ACC112 (cell line): ENCODE data around the gene TBC1D19.

ENCODE experiments used
- H2AFZ ChIP-seq: fragments of 200-600 bp; sonication (generic); one replicate; pipeline ENCODE4 v1.6.0; 2017; ENCODE audit warnings: antibody characterized with exemption, low read length; ENCODE audit not compliant: unreplicated experiment
- H3K27ac ChIP-seq: fragments of 200-600 bp; sonication (generic); 2 replicates; pipeline ENCODE4 v1.5.1; 2014; ENCODE audit warnings: low read depth, mild to moderate bottlenecking, antibody characterized with exemption, low read length, moderate library complexity
- H3K27me3 ChIP-seq: fragments of 200-600 bp; sonication (generic); 2 replicates; pipeline ENCODE4 v1.6.1; 2014; ENCODE audit warnings: mild to moderate bottlenecking, antibody characterized with exemption, low read length, moderate library complexity, mixed read lengths; ENCODE audit not compliant: insufficient read depth
- H3K36me3 ChIP-seq: fragments of 200-600 bp; sonication (generic); 2 replicates; pipeline ENCODE4 v1.6.1; 2016; ENCODE audit warnings: mild to moderate bottlenecking, antibody characterized with exemption, low read length, moderate library complexity, mixed read lengths; ENCODE audit not compliant: insufficient read depth
- H3K4me1 ChIP-seq: fragments of 200-600 bp; sonication (generic); one replicate; pipeline ENCODE4 v1.6.1; 2016; ENCODE audit warnings: low read length, mixed read lengths; ENCODE audit not compliant: insufficient read depth, unreplicated experiment, control insufficient read depth
- H3K4me3 ChIP-seq: fragments of 200-600 bp; sonication (generic); 2 replicates; pipeline ENCODE4 v1.5.1; 2014; ENCODE audit warnings: mild to moderate bottlenecking, low read depth, low read length
- H3K79me2 ChIP-seq: fragments of 200-600 bp; sonication (generic); one replicate; pipeline ENCODE4 v1.6.0; 2016; ENCODE audit warnings: low read length; ENCODE audit not compliant: control insufficient read depth, unreplicated experiment, insufficient read depth

TBC1D19 gene

DNA sequence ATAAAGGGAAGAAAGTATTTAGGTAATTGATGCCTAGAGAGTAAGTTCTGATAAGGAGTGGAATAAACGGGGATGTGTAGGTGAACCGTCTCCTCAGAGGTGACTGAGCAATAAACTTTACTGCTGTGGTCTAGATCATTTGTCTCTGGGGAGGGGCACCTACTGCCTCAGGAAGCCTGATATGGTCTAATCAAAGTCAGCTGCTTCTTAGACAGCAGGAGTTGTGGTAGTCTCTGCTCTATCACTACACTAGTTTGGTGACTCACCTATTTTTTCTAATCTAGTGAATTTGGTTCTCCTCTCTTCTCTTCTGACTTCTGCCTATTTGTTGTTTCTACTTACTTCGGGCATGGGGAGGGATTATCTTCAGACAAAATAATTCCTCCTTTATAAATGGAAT lies 181.6 kb downstream of the TBC1D19 start:
- Histone ChIP-seq H3K36me3 (0 out of 2 replicates have a peak, but pooled peaks cover 2% of the 10 kb centered on the region), H3K79me2 (no peaks in the 10 kb centered on the region), H3K27me3 (no peaks in the 10 kb centered on the region), H3K4me1 (peaks cover 4% of the 10 kb centered on the region), H3K27ac (no peak overlapping the region), H2AFZ (no peak overlapping the region), H3K4me3 (no peak overlapping the region)

DNA sequence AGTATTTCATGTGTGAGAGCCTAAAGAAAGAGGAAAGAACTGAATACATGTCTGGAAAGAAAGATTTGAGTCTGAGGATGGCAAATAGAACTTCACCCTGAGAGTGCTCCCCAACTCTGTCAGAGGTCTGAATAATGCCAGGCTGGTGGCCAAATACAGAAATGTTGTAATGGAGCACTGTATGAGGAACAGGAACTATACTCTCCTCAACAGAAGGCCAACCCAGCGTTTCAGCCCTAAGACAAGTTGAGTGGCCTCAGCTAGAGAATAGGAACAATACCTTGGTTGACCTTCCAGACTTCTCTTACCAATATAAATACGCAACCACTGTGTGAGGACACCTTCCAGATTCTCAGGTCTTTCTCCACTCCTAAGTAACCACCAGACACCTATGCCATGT lies 182.3 kb downstream of the TBC1D19 start:
- Histone ChIP-seq H3K27me3 (no peaks in the 10 kb centered on the region), H3K79me2 (no peaks in the 10 kb centered on the region), H3K4me1 (peaks cover 4% of the 10 kb centered on the region), H3K36me3 (0 out of 2 replicates have a peak, but pooled peaks cover 3% of the 10 kb centered on the region), H3K27ac (no peak overlapping the region), H3K4me3 (no peak overlapping the region), H2AFZ (no peak overlapping the region)

DNA sequence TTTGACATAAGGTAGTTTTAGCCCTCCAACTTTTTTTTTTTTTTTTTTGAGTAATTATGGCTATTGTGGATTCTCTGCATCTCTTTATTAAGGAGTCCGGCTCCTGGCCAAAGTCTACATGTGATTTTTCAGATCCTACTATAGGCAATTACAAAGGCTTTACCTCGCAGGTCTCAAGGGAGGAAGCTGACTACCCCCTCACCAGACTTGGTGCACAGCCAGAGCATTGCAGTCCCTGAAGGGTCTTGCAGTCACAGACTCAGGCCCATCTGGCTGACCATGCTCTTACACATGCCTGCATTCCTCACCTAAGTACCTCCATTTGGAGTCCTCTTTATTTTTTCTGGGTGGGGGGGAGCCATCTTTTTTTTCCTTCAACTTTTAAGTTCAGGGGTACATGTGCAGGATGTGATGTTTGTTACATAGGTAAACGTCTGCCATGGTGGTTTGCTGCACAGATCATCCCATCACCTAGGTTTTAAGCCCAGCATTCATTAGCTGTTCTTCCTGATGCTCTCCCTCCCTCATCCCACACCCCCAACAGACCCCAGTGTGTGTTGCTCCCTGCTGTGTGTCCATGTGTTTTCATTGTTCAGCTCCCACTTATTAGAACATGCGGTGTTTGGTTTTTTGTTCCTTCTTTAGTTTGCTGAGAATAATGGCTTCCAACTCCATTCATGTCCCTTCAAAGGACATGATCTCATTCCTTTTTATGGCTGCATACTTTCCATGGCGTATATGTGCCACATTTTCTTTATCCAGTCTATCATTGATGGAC lies 188.4 kb downstream of the TBC1D19 start:
- Histone ChIP-seq H3K4me1 (no peaks in the 10 kb centered on the region), H3K79me2 (no peaks in the 10 kb centered on the region), H3K27ac (no peak overlapping the region), H2AFZ (no peak overlapping the region), H3K36me3 (peaks cover 11% of the 10 kb centered on the region), H3K4me3 (no peak overlapping the region), H3K27me3 (no peaks in the 10 kb centered on the region)

DNA sequence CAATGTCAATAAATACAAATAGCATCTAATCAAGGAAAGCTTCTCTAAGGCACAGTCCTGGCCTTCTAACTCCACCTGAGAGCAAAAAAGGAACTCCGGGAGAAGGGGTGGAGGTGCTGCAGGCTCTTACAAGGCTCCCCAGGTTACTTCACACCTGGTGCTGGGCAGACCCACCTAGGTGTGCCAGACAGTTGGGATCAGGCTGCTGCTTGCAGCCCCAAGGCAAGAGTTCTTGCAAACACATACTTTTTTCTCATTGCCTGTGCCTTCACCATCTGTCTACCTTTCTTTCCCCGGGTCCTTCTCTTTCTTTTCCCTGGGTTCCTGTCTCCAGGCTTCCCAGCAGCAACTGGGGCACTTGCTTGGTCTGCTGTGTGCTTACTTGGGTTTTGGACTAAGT lies 195.3 kb downstream of the TBC1D19 start:
- Histone ChIP-seq H3K27me3 (no peaks in the 10 kb centered on the region), H3K36me3 (peaks cover 1% of the 10 kb centered on the region), H3K79me2 (no peaks in the 10 kb centered on the region), H3K4me1 (peaks cover 44% of the 10 kb centered on the region), H3K27ac (no peak overlapping the region), H3K4me3 (no peak overlapping the region), H2AFZ (no peak overlapping the region)

DNA sequence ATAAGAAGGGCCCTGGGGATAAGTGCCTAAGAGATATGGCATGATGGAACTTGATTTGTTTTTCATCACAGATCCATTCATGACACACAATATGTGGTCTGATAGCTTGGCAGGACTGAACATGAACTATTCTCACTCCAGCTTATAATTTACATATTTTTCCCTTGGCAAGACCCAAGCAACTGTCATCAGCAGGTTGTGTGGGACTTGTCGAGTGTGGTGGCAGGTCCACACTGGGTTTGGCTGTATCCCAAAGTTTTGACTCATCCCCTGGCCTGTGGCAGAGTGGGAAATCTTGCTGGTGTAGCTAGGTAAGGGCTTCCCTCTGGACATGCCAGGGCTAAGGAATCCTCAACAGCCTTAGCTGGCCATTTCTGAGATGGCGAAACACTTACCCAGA lies 195.8 kb downstream of the TBC1D19 start:
- H3K4me3 ChIP-seq = no peak overlapping the region
- no peak overlapping the region for H2AFZ ChIP-seq
- peak overlapping the region; percentile 46; the same call in 1 of the 2 replicates for H3K27ac ChIP-seq
- no peaks in the 10 kb centered on the region for H3K36me3 ChIP-seq
- H3K4me1 ChIP-seq = peaks cover 44% of the 10 kb centered on the region
- no peaks in the 10 kb centered on the region for H3K27me3 ChIP-seq
- no peaks in the 10 kb centered on the region for H3K79me2 ChIP-seq

DNA sequence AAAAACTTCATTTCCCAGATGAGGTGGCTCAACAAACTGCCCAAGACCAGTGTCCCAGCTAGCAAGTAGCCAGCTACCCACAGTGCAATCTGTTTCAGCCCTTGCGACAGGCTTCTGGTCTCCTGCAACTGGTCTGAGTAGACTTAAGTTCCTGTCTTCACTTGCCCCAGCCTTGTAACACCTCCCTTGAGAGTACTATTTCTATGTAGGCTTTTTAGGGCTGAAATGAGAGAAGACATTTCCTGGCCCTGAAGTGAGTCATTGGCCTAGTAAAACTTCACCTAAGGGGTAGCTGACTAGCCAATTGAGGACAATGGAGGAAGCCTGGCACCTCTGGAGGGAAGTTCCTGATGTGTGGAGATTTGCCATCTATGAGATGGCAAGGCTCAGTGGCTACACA lies 196.7 kb downstream of the TBC1D19 start:
- peaks cover 44% of the 10 kb centered on the region for H3K4me1 ChIP-seq
- H3K79me2 ChIP-seq = no peaks in the 10 kb centered on the region
- H3K4me3 ChIP-seq = no peak overlapping the region; the same call in 1 of the 2 replicates
- H3K27ac ChIP-seq = peak overlapping the region; percentile 46
- H2AFZ ChIP-seq = no peak overlapping the region
- no peaks in the 10 kb centered on the region for H3K36me3 ChIP-seq
- H3K27me3 ChIP-seq = no peaks in the 10 kb centered on the region

DNA sequence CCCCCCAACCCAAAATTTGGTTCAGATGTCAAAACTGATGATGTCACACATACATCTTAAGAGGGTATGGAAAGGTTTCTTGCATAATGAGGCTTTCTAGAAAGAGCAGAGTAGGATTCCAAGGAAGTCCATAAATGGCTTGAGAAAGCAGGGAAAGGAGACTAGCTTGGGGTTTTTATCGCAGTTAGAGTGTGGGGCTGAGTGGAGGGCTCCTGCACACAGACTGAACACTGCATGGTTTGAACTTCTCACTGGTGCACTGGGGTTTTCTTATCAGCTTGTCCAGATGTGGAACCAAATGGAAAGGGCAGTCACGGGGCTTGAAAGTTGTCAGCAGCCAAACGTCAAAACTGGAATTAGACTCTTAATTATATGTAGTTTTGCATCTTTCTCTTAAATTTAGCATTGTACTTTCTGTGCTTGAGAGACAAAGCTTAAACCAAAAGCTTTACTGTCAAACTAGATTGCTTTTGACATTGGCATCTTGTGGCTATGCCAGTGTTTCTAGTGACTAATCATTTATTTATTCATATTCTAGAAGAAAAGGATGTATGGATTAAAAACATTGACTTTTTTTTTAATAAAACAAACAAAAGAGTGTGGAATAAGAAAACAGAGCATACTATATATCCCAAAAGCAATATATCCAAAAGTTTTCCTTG lies 198.4 kb downstream of the TBC1D19 start:
- Histone ChIP-seq H3K36me3 (no peaks in the 10 kb centered on the region), H3K27me3 (no peaks in the 10 kb centered on the region), H3K79me2 (no peaks in the 10 kb centered on the region), H3K27ac (peak overlapping the region; percentile 28), H2AFZ (no peak overlapping the region), H3K4me1 (peaks cover 48% of the 10 kb centered on the region), H3K4me3 (peak overlapping the region; percentile 2)

DNA sequence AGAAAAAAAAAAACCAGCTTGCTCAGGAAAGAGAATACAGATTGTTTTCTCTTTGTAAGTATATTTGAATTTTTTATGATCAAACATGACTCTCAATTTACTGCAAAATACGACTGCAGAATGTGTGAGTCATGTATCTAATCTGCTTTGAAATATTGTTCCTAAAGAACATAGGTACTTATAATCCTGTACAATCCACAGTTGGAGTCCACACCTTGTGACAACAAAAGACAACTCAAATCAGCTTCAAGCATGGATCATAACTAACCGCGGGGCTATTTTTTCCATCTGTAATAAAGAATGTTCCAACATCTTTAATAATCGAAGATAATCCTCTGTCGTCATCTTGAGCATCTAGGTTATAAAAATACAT lies 198.9 kb downstream of the TBC1D19 start:
- H3K27me3 ChIP-seq = no peaks in the 10 kb centered on the region
- peak overlapping the region; percentile 28 for H3K27ac ChIP-seq
- H3K36me3 ChIP-seq = no peaks in the 10 kb centered on the region
- peaks cover 53% of the 10 kb centered on the region for H3K4me1 ChIP-seq
- no peak overlapping the region for H2AFZ ChIP-seq
- H3K4me3 ChIP-seq = no peak overlapping the region
- no peaks in the 10 kb centered on the region for H3K79me2 ChIP-seq

DNA sequence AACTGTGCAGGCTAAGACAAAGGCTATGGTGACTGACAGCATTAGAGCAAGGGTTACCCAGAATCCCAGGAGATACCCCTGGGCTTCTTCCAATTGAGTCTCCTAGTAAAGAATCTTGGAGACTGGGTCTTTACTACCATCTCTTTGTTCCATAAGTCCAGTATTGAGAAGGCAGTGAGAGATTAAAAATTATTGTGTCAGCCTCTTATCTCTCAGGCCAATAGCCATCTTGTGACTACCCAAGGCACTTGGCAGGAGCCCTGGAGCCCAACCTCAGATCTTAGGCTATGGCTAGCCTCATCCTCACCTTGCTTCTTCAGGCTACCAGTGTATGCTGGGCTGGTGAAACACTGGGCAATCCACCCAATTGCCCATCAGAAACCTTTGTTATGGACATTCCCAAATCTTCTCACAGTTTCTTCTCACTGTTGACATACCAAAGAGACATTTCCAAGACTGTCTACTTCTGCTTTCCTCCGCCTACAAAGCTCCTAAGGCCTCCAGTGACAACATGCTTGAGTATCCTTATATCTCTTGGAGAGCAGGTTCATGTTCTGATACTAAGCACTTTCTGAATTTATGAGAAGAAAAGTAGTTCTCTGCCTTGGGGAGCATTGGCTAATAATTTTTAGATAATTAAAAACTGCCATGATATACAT lies 200.5 kb downstream of the TBC1D19 start:
- Histone ChIP-seq H3K27me3 (no peaks in the 10 kb centered on the region), H3K4me3 (no peak overlapping the region), H3K36me3 (0 out of 2 replicates have a peak, but pooled peaks cover under 1% of the 10 kb centered on the region), H3K27ac (no peak overlapping the region), H2AFZ (no peak overlapping the region), H3K79me2 (no peaks in the 10 kb centered on the region), H3K4me1 (peaks cover 60% of the 10 kb centered on the region)

DNA sequence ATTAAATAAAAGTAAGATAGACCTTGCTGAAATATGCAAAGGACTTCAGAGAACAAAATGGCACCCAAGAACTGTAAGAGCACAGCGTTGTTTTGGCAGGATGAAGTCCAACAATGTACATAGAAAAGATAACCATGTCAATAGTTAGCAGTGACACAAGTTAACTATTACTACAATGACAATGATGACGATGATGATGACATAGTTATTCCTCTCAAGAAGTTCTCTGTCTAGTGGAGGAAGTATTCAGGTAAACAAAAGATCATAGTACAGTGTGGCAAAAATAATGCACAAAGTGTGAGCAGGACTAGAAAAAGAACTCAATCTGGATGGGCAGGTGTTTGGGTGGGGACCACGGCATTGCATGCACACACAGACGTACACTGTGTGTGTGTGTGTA lies 201.4 kb downstream of the TBC1D19 start:
- Histone ChIP-seq H3K27me3 (no peaks in the 10 kb centered on the region), H3K79me2 (no peaks in the 10 kb centered on the region), H3K4me3 (no peak overlapping the region), H3K4me1 (peaks cover 50% of the 10 kb centered on the region), H3K36me3 (peaks cover 4% of the 10 kb centered on the region; the same call in 1 of the 2 replicates), H3K27ac (no peak overlapping the region), H2AFZ (no peak overlapping the region)
